ENCODE results near the gene PGGHG. TPM values are rescaled to one million over a fixed set of nuclear protein-coding genes. Genes with fewer than 3 reads are reported as not detected.
A peak's percentile ranks its signal among the peaks of the same experiment; 100 is the strongest.
"Not testable (repeated sequence)": the region's sequence is repeated elsewhere in the genome, so short reads cannot be mapped to it uniquely, and the experiment has no call there.

Gene PGGHG
- total RNA-seq, 1 donor from 2014 or later, result 2.6 TPM

DNA sequence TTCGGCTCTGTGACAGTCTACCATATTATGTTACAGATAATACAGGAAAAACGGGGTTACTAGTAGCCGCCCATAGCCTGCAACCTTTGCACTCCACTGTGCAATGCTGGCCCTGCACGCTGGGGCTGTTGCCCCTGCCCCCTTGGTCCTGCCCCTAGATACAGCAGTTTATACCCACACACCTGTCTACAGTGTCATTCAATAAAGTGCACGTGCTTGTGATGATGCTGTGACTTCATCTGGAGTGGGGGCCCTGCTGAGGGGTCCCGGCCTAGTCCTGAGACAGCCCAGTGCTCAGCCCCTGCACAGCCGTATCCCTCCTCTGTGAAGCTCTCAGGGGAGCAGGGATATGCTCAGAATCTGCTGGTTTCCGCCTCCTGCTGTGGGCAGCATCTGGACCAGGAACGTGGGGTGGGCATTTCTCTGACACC is 26.1 kb downstream of the PGGHG start:
- Histone ChIP-seq H3K4me1 (ENCODE audit: control insufficient read depth in 3 of 3, insufficient read depth in 3 of 3, low read length in 3 of 3) (peaks cover 15 to 30% (median 22%) of the 10 kb centered on the region in 3 donors), H3K27me3 (ENCODE audit: control insufficient read depth in 3 of 3, insufficient read depth in 3 of 3, low read length in 3 of 3) (peaks cover 10 to 23% (median 14%) of the 10 kb centered on the region in 3 donors), H3K36me3 (ENCODE audit: control insufficient read depth in 3 of 3, insufficient read depth in 3 of 3, low read length in 3 of 3) (peaks cover 0 to 2% (median 2%) of the 10 kb centered on the region in 3 donors), H3K27ac (ENCODE audit: low read depth, low read length) (peak overlapping the region; percentile 87), H3K9ac (ENCODE audit: low read depth in 1 of 3, low read length in 3 of 3) (peak overlapping the region; percentile 71 to 81 (median 73)), H3K4me3 (ENCODE audit: low read length in 3 of 3) (peak overlapping the region; percentile 70 to 87 (median 70)), H3K9me3 (ENCODE audit: control insufficient read depth in 3 of 3, low read length in 3 of 3) (no peaks in the 10 kb centered on the region)

DNA sequence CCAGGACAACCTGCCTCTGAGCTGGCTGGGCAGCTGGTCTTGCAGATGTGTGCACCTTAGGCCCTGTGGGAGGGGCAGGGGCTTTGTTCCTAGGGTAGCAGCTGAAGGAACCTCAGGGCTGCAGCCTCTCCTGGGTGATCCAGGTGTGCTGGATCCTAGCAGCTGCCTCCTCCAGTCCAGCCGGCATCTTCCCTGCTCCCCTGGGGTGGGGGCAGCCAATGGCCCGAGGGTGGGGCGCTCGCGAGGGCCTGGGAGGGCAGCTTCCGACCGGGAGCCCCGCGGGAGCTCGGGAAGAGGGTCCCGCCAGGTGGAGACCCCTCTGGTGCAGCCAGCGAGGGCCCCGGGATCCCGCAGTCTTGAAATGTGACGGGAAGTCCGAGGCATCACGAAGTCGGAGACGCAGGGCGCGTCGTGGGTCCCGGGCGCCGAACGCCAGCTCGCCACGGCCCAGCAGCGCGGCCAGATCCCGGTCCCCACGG is 26.6 kb downstream of the PGGHG start:
- Histone ChIP-seq H3K27ac (ENCODE audit: low read depth, low read length) (peak overlapping the region; percentile 87), H3K4me1 (ENCODE audit: control insufficient read depth in 3 of 3, insufficient read depth in 3 of 3, low read length in 3 of 3) (peaks cover 15 to 30% (median 26%) of the 10 kb centered on the region in 3 donors), H3K9ac (ENCODE audit: low read depth in 1 of 3, low read length in 3 of 3) (peak overlapping the region; percentile 71 to 81 (median 73)), H3K9me3 (ENCODE audit: control insufficient read depth in 3 of 3, low read length in 3 of 3) (no peaks in the 10 kb centered on the region), H3K36me3 (ENCODE audit: control insufficient read depth in 3 of 3, insufficient read depth in 3 of 3, low read length in 3 of 3) (peaks cover 0 to 2% (median 2%) of the 10 kb centered on the region in 3 donors), H3K4me3 (ENCODE audit: low read length in 3 of 3) (peak overlapping the region; percentile 70 to 87 (median 70)), H3K27me3 (ENCODE audit: control insufficient read depth in 3 of 3, insufficient read depth in 3 of 3, low read length in 3 of 3) (peaks cover 13 to 26% (median 14%) of the 10 kb centered on the region in 3 donors)

DNA sequence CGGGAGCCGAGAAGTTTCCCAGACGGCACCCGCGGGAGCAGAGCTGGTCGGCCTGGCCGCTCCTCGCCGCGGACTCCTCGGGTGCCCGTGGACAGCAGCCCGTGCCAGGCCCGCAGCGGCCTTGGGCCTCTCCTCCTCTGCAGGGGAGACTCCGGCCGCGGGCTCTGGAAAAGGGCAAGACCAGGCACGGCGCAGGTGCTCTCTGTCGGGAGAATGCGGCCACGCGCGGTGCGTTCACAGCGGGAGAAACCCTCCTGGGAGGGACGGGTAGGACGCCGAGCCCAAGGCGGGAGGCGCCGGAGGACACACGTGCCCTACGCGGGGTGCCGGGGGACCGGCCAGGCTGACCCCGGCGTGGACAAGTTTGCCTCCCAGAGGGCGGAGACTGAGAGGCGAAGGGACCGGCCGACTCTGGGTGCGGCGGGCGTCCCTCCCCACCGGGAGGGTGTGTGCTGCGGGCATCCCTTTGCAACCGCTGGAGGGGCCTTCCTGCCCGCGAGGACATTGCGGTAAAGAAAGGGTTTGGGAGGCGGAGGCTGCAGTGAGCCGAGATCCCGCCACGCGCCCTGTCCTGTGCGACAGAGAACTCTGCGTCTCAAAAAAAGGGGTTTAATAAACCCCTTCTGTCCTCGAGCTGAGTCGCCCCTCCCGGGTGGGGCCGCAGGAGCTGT is 27.2 kb downstream of the PGGHG start:
- peaks cover 0 to 2% (median 2%) of the 10 kb centered on the region in 3 donors for H3K36me3 ChIP-seq (ENCODE audit: control insufficient read depth in 3 of 3, insufficient read depth in 3 of 3, low read length in 3 of 3)
- peak overlapping the region; percentile 45 to 81 (median 51) for H3K9ac ChIP-seq (ENCODE audit: low read depth in 1 of 3, low read length in 3 of 3)
- peak overlapping the region; percentile 87 for H3K27ac ChIP-seq (ENCODE audit: low read depth, low read length)
- H3K4me1 ChIP-seq (ENCODE audit: control insufficient read depth in 3 of 3, insufficient read depth in 3 of 3, low read length in 3 of 3), result peaks cover 15 to 30% (median 28%) of the 10 kb centered on the region in 3 donors
- no peaks in the 10 kb centered on the region for H3K9me3 ChIP-seq (ENCODE audit: control insufficient read depth in 3 of 3, low read length in 3 of 3)
- peak overlapping the region; percentile 65 to 87 (median 70) for H3K4me3 ChIP-seq (ENCODE audit: low read length in 3 of 3)
- peaks cover 13 to 29% (median 14%) of the 10 kb centered on the region in 3 donors for H3K27me3 ChIP-seq (ENCODE audit: control insufficient read depth in 3 of 3, insufficient read depth in 3 of 3, low read length in 3 of 3)

DNA sequence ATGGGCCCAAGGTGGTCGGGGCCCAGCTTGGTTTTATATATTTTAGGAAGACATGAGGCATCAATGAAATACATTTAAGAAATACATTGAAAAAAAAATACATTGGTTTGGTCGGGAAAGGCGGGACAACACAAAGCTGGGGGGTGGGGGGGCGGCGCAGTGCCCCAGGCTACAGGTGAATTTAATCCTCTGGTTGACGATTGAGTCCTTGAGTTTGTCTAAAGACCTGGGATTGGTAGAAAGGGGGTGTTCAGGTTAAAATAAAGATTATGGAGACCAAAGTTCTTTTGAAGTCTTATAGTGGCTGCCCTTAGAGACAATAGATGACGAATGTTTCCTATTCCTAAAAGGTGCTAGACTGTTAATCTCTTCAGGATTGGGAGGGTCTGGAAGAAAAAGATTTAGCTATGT is 28.0 kb downstream of the PGGHG start:
- H3K4me1 ChIP-seq (ENCODE audit: control insufficient read depth in 3 of 3, insufficient read depth in 3 of 3, low read length in 3 of 3), result peaks cover 15 to 28% (median 27%) of the 10 kb centered on the region in 3 donors

DNA sequence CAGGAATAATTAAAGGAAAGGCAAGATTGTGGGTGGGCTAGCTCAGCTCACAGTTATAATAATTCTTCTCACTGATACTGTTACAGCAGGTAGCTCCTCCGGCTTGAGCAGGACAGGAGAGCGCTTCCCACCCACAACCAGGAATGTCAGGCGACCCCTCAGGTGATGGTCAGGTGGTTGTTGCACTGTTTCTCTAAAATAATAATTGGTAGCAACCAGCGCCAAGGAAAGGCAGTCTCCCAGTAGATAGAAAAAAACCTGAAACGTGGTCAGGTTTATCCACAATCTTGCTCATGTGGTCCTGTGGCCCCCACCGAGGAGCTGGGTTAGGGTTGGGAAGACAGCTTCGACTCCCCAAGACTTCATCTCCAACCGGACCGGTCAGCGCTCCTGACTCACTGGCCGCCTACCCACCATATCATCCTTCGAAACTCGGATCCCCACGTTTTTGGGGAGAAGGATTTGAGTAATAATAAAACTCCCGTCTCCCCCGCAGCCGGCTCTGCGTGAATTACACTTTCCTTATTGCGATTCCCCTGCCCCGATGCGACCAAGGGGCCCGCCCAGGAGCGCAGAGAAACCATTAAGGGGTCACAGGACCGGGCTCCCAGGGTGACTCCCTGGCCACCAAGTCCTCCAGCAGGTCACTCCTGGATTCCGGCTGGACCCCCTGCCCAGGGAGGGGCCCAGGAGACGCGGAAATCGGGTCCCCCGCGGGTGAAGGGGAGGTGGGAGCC is 28.9 kb downstream of the PGGHG start:
- peak overlapping the region; percentile 31 to 87 (median 49) for H3K4me3 ChIP-seq (ENCODE audit: low read length in 3 of 3)
- H3K9me3 ChIP-seq (ENCODE audit: control insufficient read depth in 3 of 3, low read length in 3 of 3), result not testable (repeated sequence)

More for the DNA sequence above, 28.0 kb downstream of the PGGHG start:
- no peaks in the 10 kb centered on the region for H3K9me3 ChIP-seq (ENCODE audit: control insufficient read depth in 3 of 3, low read length in 3 of 3)
- H3K4me3 ChIP-seq (ENCODE audit: low read length in 3 of 3), result peak overlapping the region; percentile 65 to 87 (median 70)
- peak overlapping the region; percentile 87 for H3K27ac ChIP-seq (ENCODE audit: low read depth, low read length)
- peaks cover 11 to 26% (median 14%) of the 10 kb centered on the region in 3 donors for H3K27me3 ChIP-seq (ENCODE audit: control insufficient read depth in 3 of 3, insufficient read depth in 3 of 3, low read length in 3 of 3)
- peaks cover 0 to 2% (median 2%) of the 10 kb centered on the region in 3 donors for H3K36me3 ChIP-seq (ENCODE audit: control insufficient read depth in 3 of 3, insufficient read depth in 3 of 3, low read length in 3 of 3)
- peak overlapping the region in 2 of 3 donors; percentile 45 to 51 for H3K9ac ChIP-seq (ENCODE audit: low read depth in 1 of 3, low read length in 3 of 3)

DNA sequence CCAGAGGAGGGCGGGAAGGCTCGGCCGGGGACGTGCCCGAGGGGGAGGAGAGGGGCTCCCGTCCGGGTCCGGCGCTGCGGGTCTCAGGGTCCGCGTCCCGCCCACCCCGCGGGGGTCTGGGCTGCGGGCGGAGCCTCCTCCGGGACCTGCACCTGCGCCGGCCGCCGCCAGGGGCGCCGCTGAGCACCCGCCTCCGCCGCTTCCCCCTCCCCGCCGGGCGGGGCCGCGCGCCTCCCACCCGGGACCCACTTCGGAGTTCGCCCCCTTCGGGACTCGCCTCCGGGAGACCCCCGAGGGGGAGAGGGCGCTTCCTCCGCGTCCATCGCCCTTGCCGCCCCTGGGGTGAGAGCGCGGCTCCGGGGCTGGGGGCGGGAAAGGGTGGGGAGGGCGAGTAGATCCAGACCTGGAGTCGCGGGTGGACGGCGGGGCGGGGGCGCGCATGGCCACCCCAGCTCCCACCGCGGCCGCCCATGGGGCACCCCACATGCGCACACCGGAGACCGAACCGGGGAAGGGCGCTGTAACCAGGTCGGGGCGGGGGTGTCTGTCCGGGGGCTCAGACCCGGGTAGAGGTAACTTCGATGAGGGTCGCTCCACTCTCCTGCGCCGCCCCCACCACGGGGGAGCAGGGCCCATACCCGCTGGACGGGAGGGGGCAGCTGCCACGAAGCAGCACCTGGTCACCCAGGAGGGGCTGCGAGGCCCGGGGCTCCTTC is 29.6 kb downstream of the PGGHG start:
- Histone ChIP-seq H3K4me1 (ENCODE audit: control insufficient read depth in 3 of 3, insufficient read depth in 3 of 3, low read length in 3 of 3) (peaks cover 7 to 22% (median 13%) of the 10 kb centered on the region in 3 donors), H3K9ac (ENCODE audit: low read depth in 1 of 3, low read length in 3 of 3) (peak overlapping the region; percentile 40 to 77 (median 43)), H3K27me3 (ENCODE audit: control insufficient read depth in 3 of 3, insufficient read depth in 3 of 3, low read length in 3 of 3) (peaks cover 9 to 22% (median 14%) of the 10 kb centered on the region in 3 donors), H3K27ac (ENCODE audit: low read depth, low read length) (peak overlapping the region; percentile 64)
- not testable (repeated sequence) for H3K36me3 ChIP-seq (ENCODE audit: control insufficient read depth in 3 of 3, insufficient read depth in 3 of 3, low read length in 3 of 3); H3K4me3 ChIP-seq (ENCODE audit: low read length in 3 of 3); H3K9me3 ChIP-seq (ENCODE audit: control insufficient read depth in 3 of 3, low read length in 3 of 3)

More for the DNA sequence above, 28.9 kb downstream of the PGGHG start:
- H3K27ac ChIP-seq (ENCODE audit: low read depth, low read length), result peak overlapping the region; percentile 87
- H3K36me3 ChIP-seq (ENCODE audit: control insufficient read depth in 3 of 3, insufficient read depth in 3 of 3, low read length in 3 of 3), result not testable (repeated sequence)
- H3K4me1 ChIP-seq (ENCODE audit: control insufficient read depth in 3 of 3, insufficient read depth in 3 of 3, low read length in 3 of 3), result peaks cover 14 to 28% (median 20%) of the 10 kb centered on the region in 3 donors
- H3K9ac ChIP-seq (ENCODE audit: low read depth in 1 of 3, low read length in 3 of 3), result peak overlapping the region in 2 of 3 donors; percentile 34 to 45
- peaks cover 9 to 22% (median 14%) of the 10 kb centered on the region in 3 donors for H3K27me3 ChIP-seq (ENCODE audit: control insufficient read depth in 3 of 3, insufficient read depth in 3 of 3, low read length in 3 of 3)

DNA sequence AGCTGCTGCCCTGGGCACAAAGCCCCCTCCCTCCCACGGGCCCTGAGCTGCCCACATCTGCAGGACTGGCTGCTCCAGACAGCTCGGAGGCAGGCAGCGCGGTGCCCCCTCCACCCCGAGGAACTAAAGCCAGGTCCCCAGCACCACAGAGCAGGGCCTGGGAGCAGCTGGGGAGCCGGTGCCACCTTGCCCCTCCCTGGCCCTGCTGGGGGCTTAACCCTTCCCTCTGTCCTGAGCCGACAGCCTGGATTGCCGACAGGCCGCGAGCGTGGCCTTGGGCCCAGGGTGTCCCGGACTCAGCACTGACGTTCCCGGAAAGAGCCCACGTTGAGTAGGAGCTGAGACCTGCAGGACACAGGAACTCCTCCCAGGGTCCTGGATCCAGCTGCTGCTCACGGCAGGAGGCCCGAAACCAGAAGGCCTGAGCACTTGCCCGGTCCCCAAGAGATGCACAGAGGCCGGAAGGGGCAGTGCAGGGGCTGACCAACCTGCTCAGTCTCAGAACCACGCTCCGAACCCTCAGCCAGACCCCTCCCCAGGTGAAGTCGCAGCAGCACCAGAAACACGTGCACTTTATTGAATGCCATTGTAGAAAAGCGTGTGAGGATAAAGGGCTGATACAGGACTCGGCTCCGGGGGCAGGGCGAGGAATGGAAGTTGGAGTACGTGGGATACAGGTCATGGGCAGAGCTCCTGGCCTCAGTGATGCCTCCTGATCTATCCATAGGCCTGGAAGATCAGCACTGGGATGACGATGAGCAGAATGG is 30.4 kb downstream of the PGGHG start:
- H3K27ac ChIP-seq (ENCODE audit: low read depth, low read length), result peak overlapping the region; percentile 92
- peaks cover 6 to 22% (median 14%) of the 10 kb centered on the region in 3 donors for H3K27me3 ChIP-seq (ENCODE audit: control insufficient read depth in 3 of 3, insufficient read depth in 3 of 3, low read length in 3 of 3)
- H3K9me3 ChIP-seq (ENCODE audit: control insufficient read depth in 3 of 3, low read length in 3 of 3); H3K36me3 ChIP-seq (ENCODE audit: control insufficient read depth in 3 of 3, insufficient read depth in 3 of 3, low read length in 3 of 3): not testable (repeated sequence)
- peak overlapping the region; percentile 68 to 80 (median 78) for H3K4me3 ChIP-seq (ENCODE audit: low read length in 3 of 3)
- peaks cover 9 to 22% (median 11%) of the 10 kb centered on the region in 3 donors for H3K4me1 ChIP-seq (ENCODE audit: control insufficient read depth in 3 of 3, insufficient read depth in 3 of 3, low read length in 3 of 3)
- peak overlapping the region; percentile 72 to 81 (median 77) for H3K9ac ChIP-seq (ENCODE audit: low read depth in 1 of 3, low read length in 3 of 3)

DNA sequence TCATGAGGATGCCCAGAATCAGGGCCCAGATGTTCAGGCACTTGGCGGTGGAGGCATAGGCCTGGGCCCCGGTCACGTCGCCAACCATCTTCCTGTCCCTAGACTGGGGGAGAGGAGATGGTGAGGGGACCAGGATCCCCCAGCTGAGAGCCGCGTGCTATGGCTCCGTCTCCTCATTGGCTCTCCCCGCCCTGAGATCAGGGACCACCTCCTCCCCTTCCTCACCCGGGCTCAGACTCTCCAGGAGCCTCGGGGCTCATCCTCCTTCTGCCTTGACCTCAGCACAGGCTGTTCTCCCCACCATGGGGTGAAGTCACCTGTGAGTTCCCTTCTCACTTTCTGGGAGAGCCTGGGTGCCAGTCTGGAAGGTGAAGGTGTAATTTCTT is 31.0 kb downstream of the PGGHG start:
- H3K4me3 ChIP-seq (ENCODE audit: low read length in 3 of 3), result peak overlapping the region; percentile 68 to 85 (median 78)
- not testable (repeated sequence) for H3K36me3 ChIP-seq (ENCODE audit: control insufficient read depth in 3 of 3, insufficient read depth in 3 of 3, low read length in 3 of 3); H3K9me3 ChIP-seq (ENCODE audit: control insufficient read depth in 3 of 3, low read length in 3 of 3)
- H3K9ac ChIP-seq (ENCODE audit: low read depth in 1 of 3, low read length in 3 of 3), result peak overlapping the region; percentile 72 to 81 (median 80)
- H3K27ac ChIP-seq (ENCODE audit: low read depth, low read length), result peak overlapping the region; percentile 92
- peaks cover 6 to 25% (median 14%) of the 10 kb centered on the region in 3 donors for H3K27me3 ChIP-seq (ENCODE audit: control insufficient read depth in 3 of 3, insufficient read depth in 3 of 3, low read length in 3 of 3)
- H3K4me1 ChIP-seq (ENCODE audit: control insufficient read depth in 3 of 3, insufficient read depth in 3 of 3, low read length in 3 of 3), result peaks cover 14 to 25% (median 15%) of the 10 kb centered on the region in 3 donors

DNA sequence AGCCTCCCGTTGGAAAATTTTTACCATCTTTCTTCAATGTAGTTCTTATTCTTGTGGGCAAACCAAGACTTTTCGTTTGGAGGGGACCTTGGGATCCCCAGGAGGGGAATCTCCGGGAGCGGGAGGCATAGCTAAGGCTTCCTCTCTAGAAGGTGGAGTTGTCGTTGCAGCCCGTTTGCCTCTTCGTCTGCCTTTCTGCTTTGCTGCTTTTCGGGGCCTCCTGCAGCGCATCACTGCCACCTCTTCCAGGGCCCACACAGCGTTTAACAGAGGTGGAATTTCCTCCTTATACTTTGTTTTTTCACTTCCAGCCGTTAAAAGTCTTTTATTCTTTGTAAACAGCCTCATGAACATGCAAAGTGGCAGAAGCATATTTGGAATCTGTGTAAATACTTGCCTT is 35.2 kb downstream of the PGGHG start:
- no peak overlapping the region for H3K4me3 ChIP-seq (ENCODE audit: low read length in 3 of 3)
- peak overlapping the region; percentile 88 for H3K27ac ChIP-seq (ENCODE audit: low read depth, low read length)
- peaks cover 29 to 32% (median 29%) of the 10 kb centered on the region in 3 donors for H3K4me1 ChIP-seq (ENCODE audit: control insufficient read depth in 3 of 3, insufficient read depth in 3 of 3, low read length in 3 of 3)
- no peaks in the 10 kb centered on the region for H3K9me3 ChIP-seq (ENCODE audit: control insufficient read depth in 3 of 3, low read length in 3 of 3)
- no peaks in the 10 kb centered on the region for H3K36me3 ChIP-seq (ENCODE audit: control insufficient read depth in 3 of 3, insufficient read depth in 3 of 3, low read length in 3 of 3)
- peaks cover 0 to 29% (median 3%) of the 10 kb centered on the region in 3 donors for H3K27me3 ChIP-seq (ENCODE audit: control insufficient read depth in 3 of 3, insufficient read depth in 3 of 3, low read length in 3 of 3)
- no peak overlapping the region for H3K9ac ChIP-seq (ENCODE audit: low read depth in 1 of 3, low read length in 3 of 3)
